Heart left ventricle (tissue), 13 donors: ENCODE results near the gene FOXB1.

Source experiments
- POLR2A ChIP-seq, 2 donors: fragments of 450-650 bp; IDR thresholded peaks; one replicate each; pipeline ENCODE4 v1.6.1; 2017; ENCODE audit warnings: antibody characterized with exemption in 2 of 2, mild to moderate bottlenecking in 2 of 2, moderate library complexity in 2 of 2
- TF ChIP-seq, protein P1 (sequence below), 12 donors: fragments of 200-600 bp; sonication (generic) in 4 of 12; IDR thresholded peaks; one replicate each; pipeline versions ENCODE4 v1.5.0 to v1.8.0; 2018 to 2022; ENCODE audit warnings: antibody characterized with exemption in 12 of 12, mild to moderate bottlenecking in 5 of 12
- donor health status: ischemic (EF 13 %, LVEDD 7.1; RV severe dilation, severe dysfunction).
- donor health status: DM: no; HTN: yes; CAD: no.
- donor health status: DM: no; HTN: no; CAD: no.
- donor health status: ischemic (EF 25% LVEDD 6.9; RV normal size, moderate dysfunction).
- donor health status: ischemic (EF 25% LVEDD 5.7; RV mildly dilated, moderate dysfunction).
- donor health status: ischemic (EF 35%, LVEDD 5.7; RV mildly dilated, moderate dysfunction).
- donor health status: nonischemic (EF 11% LVEDD 7.7; RV severe dilation, severe dysfunction).
- donor health status: DM: yes; HTN: yes; CAD: no.
- donor health status: PGD.
- donor health status: ischemic (EF 29% LVEDD 5.4; RV normal size, mild dysfunction).
- donor health status: nonischemic (EF 23%, LVEDD 6.1; RV moderate dilation, normal function).

- no peak for TF ChIP-seq POLR2A (IDR thresholded peaks at IDR 0.05)
- TF ChIP-seq, protein P1, sequence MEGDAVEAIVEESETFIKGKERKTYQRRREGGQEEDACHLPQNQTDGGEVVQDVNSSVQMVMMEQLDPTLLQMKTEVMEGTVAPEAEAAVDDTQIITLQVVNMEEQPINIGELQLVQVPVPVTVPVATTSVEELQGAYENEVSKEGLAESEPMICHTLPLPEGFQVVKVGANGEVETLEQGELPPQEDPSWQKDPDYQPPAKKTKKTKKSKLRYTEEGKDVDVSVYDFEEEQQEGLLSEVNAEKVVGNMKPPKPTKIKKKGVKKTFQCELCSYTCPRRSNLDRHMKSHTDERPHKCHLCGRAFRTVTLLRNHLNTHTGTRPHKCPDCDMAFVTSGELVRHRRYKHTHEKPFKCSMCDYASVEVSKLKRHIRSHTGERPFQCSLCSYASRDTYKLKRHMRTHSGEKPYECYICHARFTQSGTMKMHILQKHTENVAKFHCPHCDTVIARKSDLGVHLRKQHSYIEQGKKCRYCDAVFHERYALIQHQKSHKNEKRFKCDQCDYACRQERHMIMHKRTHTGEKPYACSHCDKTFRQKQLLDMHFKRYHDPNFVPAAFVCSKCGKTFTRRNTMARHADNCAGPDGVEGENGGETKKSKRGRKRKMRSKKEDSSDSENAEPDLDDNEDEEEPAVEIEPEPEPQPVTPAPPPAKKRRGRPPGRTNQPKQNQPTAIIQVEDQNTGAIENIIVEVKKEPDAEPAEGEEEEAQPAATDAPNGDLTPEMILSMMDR (IDR thresholded peaks at IDR 0.05): no peak
Measured at GRCh38 chr15:59997070-59997701, 6.9 kb upstream of the FOXB1 start.
